GM23338 (cell line): ENCODE results near the gene PGAP1. TPM values are rescaled to one million over a fixed set of nuclear protein-coding genes. Genes with fewer than 3 reads are reported as not detected.

Experiments
- ATAC-seq: fragments of 200-7000 bp; cut with Tn5 transposase; 3 replicates; pipeline ENCODE4 v1.9.1; 2020
- DNase-seq: peaks from one replicate; pipeline ENCODE4 v3.0.0-alpha.2; 2015; ENCODE audit warnings: low spot score
- H2AFZ ChIP-seq: fragments of 200-600 bp; sonication (generic); 2 replicates; pipeline ENCODE4 v1.8.0; 2016; ENCODE audit warnings: antibody characterized with exemption, mild to moderate bottlenecking, moderate library complexity
- H3F3A ChIP-seq: fragments of 200-600 bp; sonication (generic); replicated peaks from 2 replicates; pipeline ENCODE4 v1.8.0; 2017; ENCODE audit warnings: antibody characterized with exemption, mixed run types, low read depth
- H3K27ac ChIP-seq: fragments of 200-600 bp; sonication (generic); 2 replicates; pipeline ENCODE4 v1.6.1; 2016; ENCODE audit warnings: low read depth
- H3K27me3 ChIP-seq: fragments of 200-600 bp; sonication (generic); 2 replicates; pipeline ENCODE4 v1.8.0; 2016; ENCODE audit warnings: mild to moderate bottlenecking, mixed run types, moderate library complexity; ENCODE audit not compliant: insufficient read depth
- H3K36me3 ChIP-seq: fragments of 200-600 bp; sonication (generic); 2 replicates; pipeline ENCODE4 v1.8.0; 2016; ENCODE audit warnings: mild to moderate bottlenecking; ENCODE audit not compliant: insufficient read depth
- H3K4me1 ChIP-seq: fragments of 200-600 bp; sonication (generic); 2 replicates; pipeline ENCODE4 v1.8.0; 2016; ENCODE audit warnings: mild to moderate bottlenecking, moderate library complexity; ENCODE audit not compliant: insufficient read depth
- H3K4me2 ChIP-seq: fragments of 200-600 bp; sonication (generic); 2 replicates; pipeline ENCODE4 v1.7.1; 2017; ENCODE audit warnings: mixed run types
- H3K4me3 ChIP-seq: fragments of 200-600 bp; sonication (generic); 2 replicates; pipeline ENCODE4 v1.6.1; 2016; ENCODE audit warnings: mixed run types
- H3K79me2 ChIP-seq: fragments of 200-600 bp; sonication (generic); replicated peaks from 2 replicates; pipeline ENCODE4 v1.8.0; 2017; ENCODE audit warnings: mild to moderate bottlenecking; ENCODE audit not compliant: insufficient read depth
- H3K9me2 ChIP-seq: fragments of 200-600 bp; sonication (generic); 2 replicates; pipeline ENCODE4 v1.8.0; 2017; ENCODE audit not compliant: insufficient read depth
- H4K20me1 ChIP-seq: fragments of 200-600 bp; sonication (generic); replicated peaks from 2 replicates; pipeline ENCODE4 v1.8.0; 2017; ENCODE audit warnings: mild to moderate bottlenecking; ENCODE audit not compliant: insufficient read depth
- H3K27ac Mint-ChIP-seq: 2 replicates; pipeline ENCODE4 v1.8.0; 2020; ENCODE audit warnings: inconsistent platforms, mild to moderate bottlenecking, moderate library complexity, mixed read lengths
- H3K27me3 Mint-ChIP-seq: 3 replicates; pipeline ENCODE4 v1.8.0; 2022; ENCODE audit warnings: low read depth, mild to moderate bottlenecking, moderate library complexity, mixed read lengths, inconsistent platforms; ENCODE audit not compliant: insufficient read depth, poor library complexity
- H3K36me3 Mint-ChIP-seq: 3 replicates; pipeline ENCODE4 v1.8.0; 2021; ENCODE audit warnings: low read depth, mild to moderate bottlenecking, inconsistent platforms, moderate library complexity, mixed read lengths
- H3K4me1 Mint-ChIP-seq: 3 replicates; pipeline ENCODE4 v1.8.0; 2020; ENCODE audit warnings: mild to moderate bottlenecking, inconsistent platforms, mixed read lengths
- H3K4me3 Mint-ChIP-seq: 3 replicates; pipeline ENCODE4 v1.8.0; 2021; ENCODE audit warnings: moderate library complexity, mild to moderate bottlenecking, inconsistent platforms, mixed read lengths
- H3K9me3 Mint-ChIP-seq: 3 replicates; pipeline ENCODE4 v1.8.0; 2020; ENCODE audit warnings: moderate library complexity, mild to moderate bottlenecking, inconsistent platforms, mixed read lengths
- CREB1 ChIP-seq: fragments of 250-450 bp; sonication (Bioruptor Pico); IDR thresholded peaks from 2 replicates; pipeline ENCODE4 v1.5.0; 2020; ENCODE audit warnings: low read depth, mild to moderate bottlenecking, moderate library complexity
- CTCF ChIP-seq, 2 experiments: fragments of 200-600 bp in 1 of 2; sonication (generic) in 1 of 2; conservative IDR thresholded peaks; 2 replicates each; pipeline versions ENCODE4 v1.5.1 to v1.6.1; 2016 to 2017; ENCODE audit warnings: antibody characterized with exemption in 2 of 2, low read depth in 2 of 2, mild to moderate bottlenecking in 2 of 2, moderate library complexity in 1 of 2
- EZH2 ChIP-seq: fragments of 200-600 bp; sonication (generic); IDR thresholded peaks from one replicate; pipeline ENCODE4 v1.8.0; 2017; ENCODE audit warnings: antibody characterized with exemption, mild to moderate bottlenecking, low read depth; ENCODE audit not compliant: unreplicated experiment
- EZH2phosphoT487 ChIP-seq: fragments of 200-600 bp; sonication (generic); IDR thresholded peaks from one replicate; pipeline ENCODE4 v1.8.1; 2018; ENCODE audit warnings: antibody characterized with exemption; ENCODE audit not compliant: unreplicated experiment
- JUNB ChIP-seq: IDR thresholded peaks from one replicate; pipeline ENCODE4 v1.6.1; 2016; ENCODE audit warnings: antibody characterized with exemption; ENCODE audit not compliant: unreplicated experiment
- NANOG ChIP-seq: IDR thresholded peaks from 2 replicates; pipeline ENCODE4 v1.6.1; 2016; ENCODE audit warnings: antibody characterized with exemption, borderline replicate concordance
- POLR2AphosphoS5 ChIP-seq: IDR thresholded peaks from 2 replicates; pipeline ENCODE4 v1.6.1; 2016; ENCODE audit warnings: antibody characterized with exemption, low read depth
- REST ChIP-seq: IDR thresholded peaks from one replicate; pipeline ENCODE4 v1.6.1; 2018; ENCODE audit warnings: antibody characterized with exemption; ENCODE audit not compliant: unreplicated experiment
- STAT1 ChIP-seq: IDR thresholded peaks from one replicate; pipeline ENCODE4 v1.6.1; 2016; ENCODE audit warnings: antibody characterized with exemption; ENCODE audit not compliant: unreplicated experiment
- ZNF114 ChIP-seq: fragments of 250-450 bp; sonication (Bioruptor Pico); IDR thresholded peaks from 2 replicates; pipeline ENCODE4 v1.5.0; 2020; ENCODE audit warnings: mild to moderate bottlenecking, moderate library complexity
- ZNF331 ChIP-seq: fragments of 250-450 bp; sonication (Bioruptor Pico); IDR thresholded peaks from 2 replicates; pipeline ENCODE4 v1.5.0; 2020; ENCODE audit warnings: low read depth, mild to moderate bottlenecking, moderate library complexity
- polyA plus RNA-seq: library from polyadenylated mRNA; unstranded; fragments of >200 nt; fragmentation: Nextera tagmentation; extraction: Ambion mirVana; gene quantifications from 2 replicates; pipeline ENCODE4 v1.2.1, GENCODE V29; 2016
- total RNA-seq: library from RNA; depleted of rRNA; stranded (reverse); fragments of >200 nt; shearing (Covaris generic); gene quantifications from 2 replicates; pipeline ENCODE4 v1.2.3, GENCODE V29; 2014
- TF ChIP-seq, protein P1 (sequence below): IDR thresholded peaks from 2 replicates; pipeline ENCODE4 v1.6.1; 2016; ENCODE audit warnings: antibody characterized with exemption
- TF ChIP-seq, protein P2 (sequence below): fragments of 250-450 bp; sonication (Bioruptor Pico); IDR thresholded peaks from 2 replicates; pipeline ENCODE4 v1.5.0; 2020; ENCODE audit warnings: mild to moderate bottlenecking, moderate library complexity

Gene PGAP1
- total and polyA plus RNA-seq, 2 experiments from 2014 or later: 9.8 to 26.5 TPM

DNA sequence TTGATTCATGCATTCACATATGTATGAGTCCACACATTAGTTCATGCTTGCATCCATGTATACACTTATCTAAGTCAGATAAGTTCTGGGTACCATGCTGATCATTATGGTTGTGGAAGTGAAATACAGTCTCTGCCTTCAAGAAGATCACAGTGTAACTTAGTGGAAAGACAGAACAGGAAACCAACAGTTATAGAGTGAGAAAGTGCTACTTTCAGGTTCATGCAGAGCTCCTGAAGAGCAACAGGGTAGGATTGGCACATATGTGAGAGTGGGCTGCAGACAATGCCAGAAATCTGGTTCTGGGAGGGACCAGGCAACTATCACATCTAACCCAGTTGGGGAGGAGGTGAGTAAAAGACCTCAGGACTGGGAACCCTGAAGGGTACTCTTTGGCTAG is 35.4 kb upstream of the PGAP1 start:
- H3K27ac ChIP-seq: no peak overlapping the region
- TF ChIP-seq EZH2phosphoT487 (no peak), NANOG (no peak), ZNF114 (CRISPR knock-in tag) (no peak), REST (no peak), JUNB (no peak), EZH2 (no peak), CTCF (conservative IDR thresholded peaks at IDR 0.05; ENCODE audit: low read depth in 2 of 2) (no peak), ZNF331 (no peak), POLR2AphosphoS5 (no peak), STAT1 (no peak), CREB1 (CRISPR knock-in tag) (no peak)
- TF ChIP-seq, protein P1, sequence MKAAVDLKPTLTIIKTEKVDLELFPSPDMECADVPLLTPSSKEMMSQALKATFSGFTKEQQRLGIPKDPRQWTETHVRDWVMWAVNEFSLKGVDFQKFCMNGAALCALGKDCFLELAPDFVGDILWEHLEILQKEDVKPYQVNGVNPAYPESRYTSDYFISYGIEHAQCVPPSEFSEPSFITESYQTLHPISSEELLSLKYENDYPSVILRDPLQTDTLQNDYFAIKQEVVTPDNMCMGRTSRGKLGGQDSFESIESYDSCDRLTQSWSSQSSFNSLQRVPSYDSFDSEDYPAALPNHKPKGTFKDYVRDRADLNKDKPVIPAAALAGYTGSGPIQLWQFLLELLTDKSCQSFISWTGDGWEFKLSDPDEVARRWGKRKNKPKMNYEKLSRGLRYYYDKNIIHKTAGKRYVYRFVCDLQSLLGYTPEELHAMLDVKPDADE: no peak
- TF ChIP-seq, protein P2, sequence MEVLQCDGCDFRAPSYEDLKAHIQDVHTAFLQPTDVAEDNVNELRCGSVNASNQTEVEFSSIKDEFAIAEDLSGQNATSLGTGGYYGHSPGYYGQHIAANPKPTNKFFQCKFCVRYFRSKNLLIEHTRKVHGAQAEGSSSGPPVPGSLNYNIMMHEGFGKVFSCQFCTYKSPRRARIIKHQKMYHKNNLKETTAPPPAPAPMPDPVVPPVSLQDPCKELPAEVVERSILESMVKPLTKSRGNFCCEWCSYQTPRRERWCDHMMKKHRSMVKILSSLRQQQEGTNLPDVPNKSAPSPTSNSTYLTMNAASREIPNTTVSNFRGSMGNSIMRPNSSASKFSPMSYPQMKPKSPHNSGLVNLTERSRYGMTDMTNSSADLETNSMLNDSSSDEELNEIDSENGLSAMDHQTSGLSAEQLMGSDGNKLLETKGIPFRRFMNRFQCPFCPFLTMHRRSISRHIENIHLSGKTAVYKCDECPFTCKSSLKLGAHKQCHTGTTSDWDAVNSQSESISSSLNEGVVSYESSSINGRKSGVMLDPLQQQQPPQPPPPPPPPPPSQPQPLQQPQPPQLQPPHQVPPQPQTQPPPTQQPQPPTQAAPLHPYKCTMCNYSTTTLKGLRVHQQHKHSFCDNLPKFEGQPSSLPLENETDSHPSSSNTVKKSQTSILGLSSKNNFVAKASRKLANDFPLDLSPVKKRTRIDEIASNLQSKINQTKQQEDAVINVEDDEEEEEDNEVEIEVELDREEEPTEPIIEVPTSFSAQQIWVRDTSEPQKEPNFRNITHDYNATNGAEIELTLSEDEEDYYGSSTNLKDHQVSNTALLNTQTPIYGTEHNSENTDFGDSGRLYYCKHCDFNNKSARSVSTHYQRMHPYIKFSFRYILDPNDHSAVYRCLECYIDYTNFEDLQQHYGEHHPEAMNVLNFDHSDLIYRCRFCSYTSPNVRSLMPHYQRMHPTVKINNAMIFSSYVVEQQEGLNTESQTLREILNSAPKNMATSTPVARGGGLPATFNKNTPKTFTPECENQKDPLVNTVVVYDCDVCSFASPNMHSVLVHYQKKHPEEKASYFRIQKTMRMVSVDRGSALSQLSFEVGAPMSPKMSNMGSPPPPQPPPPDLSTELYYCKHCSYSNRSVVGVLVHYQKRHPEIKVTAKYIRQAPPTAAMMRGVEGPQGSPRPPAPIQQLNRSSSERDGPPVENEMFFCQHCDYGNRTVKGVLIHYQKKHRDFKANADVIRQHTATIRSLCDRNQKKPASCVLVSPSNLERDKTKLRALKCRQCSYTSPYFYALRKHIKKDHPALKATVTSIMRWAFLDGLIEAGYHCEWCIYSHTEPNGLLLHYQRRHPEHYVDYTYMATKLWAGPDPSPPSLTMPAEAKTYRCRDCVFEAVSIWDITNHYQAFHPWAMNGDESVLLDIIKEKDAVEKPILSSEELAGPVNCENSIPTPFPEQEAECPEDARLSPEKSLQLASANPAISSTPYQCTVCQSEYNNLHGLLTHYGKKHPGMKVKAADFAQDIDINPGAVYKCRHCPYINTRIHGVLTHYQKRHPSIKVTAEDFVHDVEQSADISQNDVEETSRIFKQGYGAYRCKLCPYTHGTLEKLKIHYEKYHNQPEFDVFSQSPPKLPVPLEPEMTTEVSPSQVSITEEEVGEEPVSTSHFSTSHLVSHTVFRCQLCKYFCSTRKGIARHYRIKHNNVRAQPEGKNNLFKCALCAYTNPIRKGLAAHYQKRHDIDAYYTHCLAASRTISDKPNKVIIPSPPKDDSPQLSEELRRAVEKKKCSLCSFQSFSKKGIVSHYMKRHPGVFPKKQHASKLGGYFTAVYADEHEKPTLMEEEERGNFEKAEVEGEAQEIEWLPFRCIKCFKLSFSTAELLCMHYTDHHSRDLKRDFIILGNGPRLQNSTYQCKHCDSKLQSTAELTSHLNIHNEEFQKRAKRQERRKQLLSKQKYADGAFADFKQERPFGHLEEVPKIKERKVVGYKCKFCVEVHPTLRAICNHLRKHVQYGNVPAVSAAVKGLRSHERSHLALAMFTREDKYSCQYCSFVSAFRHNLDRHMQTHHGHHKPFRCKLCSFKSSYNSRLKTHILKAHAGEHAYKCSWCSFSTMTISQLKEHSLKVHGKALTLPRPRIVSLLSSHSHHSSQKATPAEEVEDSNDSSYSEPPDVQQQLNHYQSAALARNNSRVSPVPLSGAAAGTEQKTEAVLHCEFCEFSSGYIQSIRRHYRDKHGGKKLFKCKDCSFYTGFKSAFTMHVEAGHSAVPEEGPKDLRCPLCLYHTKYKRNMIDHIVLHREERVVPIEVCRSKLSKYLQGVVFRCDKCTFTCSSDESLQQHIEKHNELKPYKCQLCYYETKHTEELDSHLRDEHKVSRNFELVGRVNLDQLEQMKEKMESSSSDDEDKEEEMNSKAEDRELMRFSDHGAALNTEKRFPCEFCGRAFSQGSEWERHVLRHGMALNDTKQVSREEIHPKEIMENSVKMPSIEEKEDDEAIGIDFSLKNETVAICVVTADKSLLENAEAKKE: no peak
- no peak overlapping the region for H3K4me3 ChIP-seq
- H3K36me3 ChIP-seq: no peaks in the 10 kb centered on the region
- no peaks in the 10 kb centered on the region for H4K20me1 ChIP-seq
- H3F3A ChIP-seq: no peaks in the 10 kb centered on the region
- no peaks in the 10 kb centered on the region for H3K79me2 ChIP-seq
- H3K27me3 ChIP-seq: no peaks in the 10 kb centered on the region
- H3K9me3 Mint-ChIP-seq: no peaks in the 10 kb centered on the region
- no peaks in the 10 kb centered on the region for H3K9me2 ChIP-seq
- H3K4me3 Mint-ChIP-seq: no peak overlapping the region
- H3K27me3 Mint-ChIP-seq: no peaks in the 10 kb centered on the region
- no peak overlapping the region; the same call in 1 of the 2 replicates for H2AFZ ChIP-seq
- H3K27ac Mint-ChIP-seq: no peak overlapping the region
- peaks cover 27% of the 10 kb centered on the region for H3K4me1 Mint-ChIP-seq
- H3K4me1 ChIP-seq: peaks cover 23% of the 10 kb centered on the region
- H3K36me3 Mint-ChIP-seq: no peaks in the 10 kb centered on the region
- no peak for ATAC-seq
- DNase-seq: no peak
- H3K4me2 ChIP-seq: no peak overlapping the region
